PFSK-1 (cell line): ENCODE measurements around the gene GPHA2.

Source experiments
- FOXP2 ChIP-seq: optimal IDR thresholded peaks from 2 replicates; pipeline ENCODE3; 2011; ENCODE audit warnings: borderline replicate concordance, control low read depth, inconsistent platforms; ENCODE audit not compliant: insufficient read depth; ENCODE audit errors: extremely low read length, extremely low read depth
- POLR2AphosphoS5 ChIP-seq: IDR thresholded peaks from 2 replicates; pipeline ENCODE4 v1.6.1; 2012; ENCODE audit warnings: low read depth, mild to moderate bottlenecking, control low read depth, low read length, moderate library complexity
- REST ChIP-seq, 2 experiments: IDR thresholded peaks; 2 replicates each; pipeline versions ENCODE4 v1.6.1 to v1.8.0; 2011 to 2012; ENCODE audit warnings: low read depth in 2 of 2, low read length in 2 of 2, control low read depth in 1 of 2, inconsistent platforms in 1 of 2, mild to moderate bottlenecking in 1 of 2, moderate library complexity in 1 of 2; ENCODE audit not compliant: insufficient read depth in 1 of 2
- SIN3A ChIP-seq: IDR thresholded peaks from 2 replicates; pipeline ENCODE4 v1.6.1; 2012; ENCODE audit warnings: mild to moderate bottlenecking, low read length, moderate library complexity, borderline replicate concordance; ENCODE audit not compliant: insufficient read depth
- TAF1 ChIP-seq: IDR thresholded peaks from 2 replicates; pipeline ENCODE4 v1.6.1; 2012; ENCODE audit warnings: low read length, control low read depth, borderline replicate concordance; ENCODE audit not compliant: insufficient read depth

DNA sequence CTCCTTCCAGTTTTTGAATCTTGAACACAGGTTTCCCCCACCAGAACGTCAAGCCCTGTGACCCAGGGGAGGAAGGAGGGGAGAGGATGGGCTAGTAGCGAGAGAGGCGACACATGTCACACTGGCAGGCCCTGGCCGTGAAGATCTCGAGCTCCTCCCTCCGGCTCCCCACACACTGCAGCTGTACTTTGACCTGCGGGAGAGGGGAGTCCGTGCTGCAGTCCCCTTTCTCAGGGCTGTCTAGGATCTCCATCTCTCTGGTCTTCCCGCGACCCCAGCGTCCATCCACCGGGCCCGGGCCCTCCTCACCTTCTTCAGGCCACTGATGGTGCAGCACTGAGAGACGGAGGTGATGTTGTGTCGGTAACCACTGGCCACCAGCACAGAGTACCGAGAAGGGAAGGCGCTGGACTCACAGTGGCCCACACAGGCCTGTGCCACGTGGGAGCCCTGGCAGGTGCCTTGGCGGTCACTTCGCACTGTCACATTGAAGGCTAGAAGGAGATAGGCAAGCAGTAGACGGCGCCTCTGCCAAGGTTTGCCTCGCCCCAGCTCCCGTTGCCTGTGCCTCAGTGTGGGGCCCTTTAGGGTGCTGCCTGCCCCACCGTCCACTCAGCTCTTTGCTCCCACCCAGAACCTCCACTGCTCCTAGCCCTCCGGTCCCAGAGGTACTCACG is 873 bp downstream of the GPHA2 start:
- TF ChIP-seq REST (IDR thresholded peaks at IDR 0.05; ENCODE audit: insufficient read depth in 1 of 2, low read depth in 2 of 2, low read length in 2 of 2) (no peak), POLR2AphosphoS5 (no peak), FOXP2 (no peak), TAF1 (no peak), SIN3A (no peak)
